Jurkat, Clone E6-1 (cell line): ENCODE data around the gene LAS1L. TPM values are rescaled to one million over a fixed set of nuclear protein-coding genes. Genes with fewer than 3 reads are reported as not detected.
"Not testable (repeated sequence)": the region's sequence is repeated elsewhere in the genome, so short reads cannot be mapped to it uniquely, and the experiment has no call there.

Experiments used
- DNase-seq: peaks from one replicate; pipeline ENCODE4 v3.0.0-alpha.2; 2011; ENCODE audit warnings: low read depth, low spot score
- H3K4me3 ChIP-seq: 2 replicates; pipeline ENCODE4 v1.5.1; 2011; ENCODE audit warnings: mild to moderate bottlenecking, low read length, control low read depth, moderate library complexity
- polyA plus RNA-seq: library from polyadenylated mRNA; unstranded; fragments of >200 nt; gene quantifications from one replicate; pipeline ENCODE4 v1.2.1, GENCODE V29; 2012; ENCODE audit warnings: missing spikeins; ENCODE audit not compliant: insufficient read length, insufficient read depth

LAS1L gene
- polyA plus RNA-seq: 87.2 TPM

DNA sequence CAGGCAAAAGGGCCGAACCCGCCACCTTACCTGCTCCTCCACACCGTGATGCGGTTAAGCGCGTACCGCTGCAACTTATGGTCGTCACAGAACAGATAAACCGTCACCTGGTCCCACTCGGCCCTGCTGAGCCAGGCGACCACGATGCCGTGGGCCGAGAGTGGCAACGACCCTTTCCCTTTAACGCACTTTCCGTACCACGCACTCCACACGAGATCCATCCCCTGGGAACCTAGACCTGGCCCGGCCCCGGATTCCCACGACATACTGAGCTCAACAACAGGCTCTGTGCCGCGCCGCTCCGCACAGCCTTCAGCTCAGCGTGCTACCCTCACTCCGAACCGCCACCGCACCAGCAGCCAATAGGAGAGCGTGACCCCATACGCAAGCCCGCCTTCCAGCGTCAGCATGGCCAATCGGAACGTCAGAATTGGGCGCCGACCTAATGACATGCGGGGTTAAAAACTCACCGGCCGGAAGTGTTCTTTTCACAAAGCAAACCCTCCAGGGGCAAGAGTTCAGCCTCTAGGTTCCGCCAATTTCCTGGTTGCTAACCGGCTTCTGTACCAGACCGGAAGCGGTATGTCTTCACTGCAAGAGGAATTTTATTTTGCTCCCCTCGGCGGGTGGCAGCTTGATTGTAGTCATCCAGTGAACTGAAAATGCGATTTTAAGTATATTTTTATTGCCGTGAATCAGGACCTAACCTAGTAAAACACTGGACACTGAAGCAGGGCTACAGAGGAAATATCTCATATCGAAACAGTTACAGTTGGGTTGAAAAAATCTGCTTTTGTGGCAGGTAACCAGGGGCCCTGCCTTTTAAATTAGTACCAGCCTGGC is at the start of gene LAS1L:
LAS1L (minus strand) TSS at position 338 of the 843 bp plus-strand sequence; CDS start at position 266, 72 bp downstream.
- peak; percentile 97 for DNase-seq
- peak within 1 kb of the TSS; percentile 86 for H3K4me3 ChIP-seq

DNA sequence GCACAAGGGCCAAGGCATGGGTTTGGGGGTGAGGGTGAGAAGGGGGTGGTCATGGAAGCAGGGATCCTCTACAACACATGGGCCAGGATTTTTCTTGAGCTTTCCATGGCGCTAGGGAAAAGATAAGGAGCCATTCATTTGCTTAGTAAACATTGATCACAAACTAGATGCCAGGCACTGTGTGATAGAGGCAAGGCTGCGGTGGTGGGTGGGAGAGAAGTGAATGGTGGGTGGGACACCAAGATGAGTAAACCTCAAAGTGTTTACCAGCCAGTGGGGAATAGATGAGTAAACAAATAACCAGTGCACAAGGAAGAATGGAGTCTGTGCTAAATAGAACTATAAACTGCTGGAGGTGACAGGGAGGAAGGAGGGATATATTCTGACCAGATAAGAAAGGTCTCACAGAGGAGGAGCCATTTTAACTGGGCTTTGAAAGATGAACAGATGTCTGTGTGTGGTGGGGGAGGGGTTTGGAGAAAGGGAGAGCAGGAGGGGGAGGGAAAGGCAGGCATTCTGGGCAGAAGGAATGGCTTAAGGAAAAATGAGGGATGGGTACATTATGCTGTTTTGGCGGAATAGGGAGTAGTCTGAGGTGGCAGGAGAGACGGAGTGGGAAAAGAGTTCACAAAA is 48.0 kb upstream of the LAS1L start:
- DNase-seq: no peak
- no peak overlapping the region for H3K4me3 ChIP-seq

DNA sequence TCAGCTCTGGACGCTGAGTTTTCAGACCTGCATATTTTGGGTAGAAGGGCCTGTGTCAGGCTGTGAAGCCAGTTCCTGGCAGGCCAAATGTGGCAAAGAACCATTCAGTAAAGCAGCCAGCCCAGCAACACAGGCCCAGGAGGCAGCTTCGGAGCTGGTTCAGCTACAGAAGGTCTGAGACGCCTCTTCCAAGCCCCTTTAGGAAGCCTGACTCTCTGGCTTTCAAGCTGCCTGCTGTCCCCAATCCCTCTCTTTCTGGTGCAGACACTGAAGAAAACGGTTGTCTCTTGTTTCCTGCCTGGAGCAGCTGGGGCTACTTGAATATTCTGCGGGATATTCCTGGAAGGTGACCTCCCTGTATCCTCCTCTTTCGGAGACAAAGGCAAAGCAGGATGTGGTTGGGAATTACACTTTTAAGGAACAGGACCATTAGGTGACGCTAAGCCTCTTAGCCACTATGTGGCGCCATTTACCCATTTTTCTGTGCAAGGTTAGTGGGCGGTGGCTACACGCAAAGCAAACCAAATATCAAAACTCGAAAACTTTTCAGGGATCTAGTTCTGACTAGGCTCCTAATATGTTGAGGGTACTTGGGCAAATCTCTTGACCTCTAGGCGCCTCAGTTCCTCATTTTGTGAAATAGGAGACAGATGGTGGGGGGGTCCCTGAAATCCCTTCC is 47.2 kb upstream of the LAS1L start:
- H3K4me3 ChIP-seq: no peak overlapping the region
- DNase-seq: peak; percentile 53

DNA sequence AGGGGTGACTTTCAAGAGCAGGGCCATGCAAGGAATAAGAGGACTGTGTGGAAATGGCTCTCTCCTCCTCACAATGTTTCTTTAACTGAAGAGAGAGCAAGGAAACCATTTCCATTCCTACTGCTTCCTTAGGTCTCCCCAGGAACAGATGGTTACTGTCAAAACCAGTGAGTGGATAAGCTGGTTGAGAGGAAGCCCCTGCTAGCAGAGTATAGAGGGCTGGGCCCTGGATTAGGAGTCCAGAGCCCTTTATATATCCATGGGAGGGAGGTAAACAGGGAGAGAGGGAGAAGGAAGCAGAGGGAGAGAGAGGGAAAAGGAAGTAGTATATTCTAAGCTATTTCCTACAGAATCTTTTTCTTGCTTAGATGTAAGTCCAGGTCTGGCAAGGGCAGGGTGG is 43.8 kb upstream of the LAS1L start:
- no peak for DNase-seq
- H3K4me3 ChIP-seq: no peak overlapping the region

DNA sequence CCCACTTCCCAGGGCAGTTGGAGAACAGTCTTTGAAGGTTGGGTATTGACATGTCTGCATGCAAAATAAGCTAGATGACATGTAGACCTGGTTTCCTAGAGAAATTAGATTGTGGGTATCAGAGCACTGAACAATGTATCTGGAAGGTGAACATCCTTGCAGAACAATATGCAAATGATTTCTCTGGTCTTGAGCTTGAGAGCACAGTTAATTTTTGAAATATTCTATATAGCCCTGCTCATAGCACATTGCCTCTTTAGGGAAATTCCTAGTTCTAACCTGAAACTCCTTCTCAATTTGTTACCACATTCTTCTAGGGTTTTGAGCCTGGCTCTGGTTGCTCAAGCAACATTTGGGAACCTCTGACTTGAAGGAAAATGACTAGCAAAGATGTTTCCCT is 41.6 kb upstream of the LAS1L start:
- no peak for DNase-seq
- no peak overlapping the region for H3K4me3 ChIP-seq

DNA sequence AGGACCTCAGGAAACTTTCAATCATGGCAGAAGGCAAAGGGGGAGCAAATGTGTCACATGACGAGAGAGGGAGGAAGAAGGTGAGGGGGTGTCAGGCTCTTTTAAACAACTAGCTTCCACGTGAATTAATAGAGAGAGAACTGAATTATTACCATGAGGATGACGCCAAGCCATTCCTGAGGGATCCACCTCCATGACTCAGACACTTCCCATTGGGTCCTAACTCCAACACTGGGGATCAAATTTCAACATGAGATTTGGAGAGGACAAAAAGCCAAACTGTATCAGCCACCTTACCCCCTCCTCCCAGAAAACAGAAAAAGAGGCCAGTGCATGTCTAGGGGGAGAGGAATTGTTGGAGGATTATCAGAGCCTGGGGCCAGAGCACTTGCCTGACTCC is 40.4 kb upstream of the LAS1L start:
- H3K4me3 ChIP-seq: no peak overlapping the region
- DNase-seq: no peak

DNA sequence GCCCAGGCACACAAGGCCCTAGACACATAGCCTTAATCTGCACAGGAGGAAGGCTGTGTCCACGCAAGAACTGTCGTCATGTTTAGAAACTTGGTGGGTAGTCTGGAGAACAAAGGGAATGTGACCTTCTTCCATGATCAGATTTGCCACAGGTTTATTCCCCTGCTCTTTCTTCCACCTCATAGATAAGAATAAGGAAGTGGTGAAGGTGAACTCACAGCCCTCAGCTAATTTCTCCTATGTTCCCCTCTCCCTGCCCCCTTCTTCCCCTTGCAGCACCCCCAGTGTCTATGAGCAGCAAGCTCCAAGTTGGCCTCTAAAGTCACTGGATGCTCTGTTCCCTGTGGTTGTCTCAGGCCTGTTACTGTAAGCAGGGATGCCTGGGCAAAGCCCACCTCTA is 39.8 kb upstream of the LAS1L start:
- H3K4me3 ChIP-seq: no peak overlapping the region
- no peak for DNase-seq

DNA sequence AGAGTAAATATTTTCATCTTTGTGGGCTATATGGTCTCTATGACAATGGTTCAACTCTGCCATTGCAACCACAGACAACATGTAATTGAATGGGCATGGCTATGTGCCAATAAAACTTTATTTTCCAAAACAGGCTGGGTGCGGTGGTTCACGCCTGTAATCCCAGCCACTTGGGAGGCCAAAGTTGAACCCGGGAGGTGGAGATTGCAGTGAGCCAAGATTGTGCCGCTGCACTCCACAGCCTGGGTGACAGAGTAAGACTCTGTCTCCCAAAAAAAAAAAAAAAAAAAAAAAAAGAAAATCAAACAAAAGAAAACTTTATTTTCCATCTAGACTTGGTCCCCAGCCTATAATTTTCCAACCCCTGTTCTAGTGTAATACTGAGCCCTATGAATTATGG is 38.4 kb upstream of the LAS1L start:
- no peak overlapping the region for H3K4me3 ChIP-seq
- no peak for DNase-seq

DNA sequence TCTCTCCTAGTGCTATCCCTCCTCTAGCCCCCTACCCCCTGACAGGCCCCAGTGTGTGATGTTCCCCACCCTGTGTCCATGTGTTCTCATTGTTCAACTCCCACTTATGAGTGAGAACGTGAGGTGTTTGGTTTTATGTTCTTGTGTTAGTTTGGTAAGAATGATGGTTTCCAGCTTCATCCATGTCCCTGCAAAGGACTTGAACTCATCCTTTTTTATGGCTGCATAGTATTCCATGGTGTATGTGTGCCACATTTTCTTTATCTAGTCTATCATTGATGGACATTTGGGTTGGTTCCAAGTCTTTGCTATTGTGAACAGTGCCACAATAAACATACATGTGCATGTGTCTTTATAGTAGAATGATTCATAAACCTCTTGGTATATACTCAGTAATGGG is 28.3 kb upstream of the LAS1L start:
- H3K4me3 ChIP-seq, DNase-seq: not testable (repeated sequence)

DNA sequence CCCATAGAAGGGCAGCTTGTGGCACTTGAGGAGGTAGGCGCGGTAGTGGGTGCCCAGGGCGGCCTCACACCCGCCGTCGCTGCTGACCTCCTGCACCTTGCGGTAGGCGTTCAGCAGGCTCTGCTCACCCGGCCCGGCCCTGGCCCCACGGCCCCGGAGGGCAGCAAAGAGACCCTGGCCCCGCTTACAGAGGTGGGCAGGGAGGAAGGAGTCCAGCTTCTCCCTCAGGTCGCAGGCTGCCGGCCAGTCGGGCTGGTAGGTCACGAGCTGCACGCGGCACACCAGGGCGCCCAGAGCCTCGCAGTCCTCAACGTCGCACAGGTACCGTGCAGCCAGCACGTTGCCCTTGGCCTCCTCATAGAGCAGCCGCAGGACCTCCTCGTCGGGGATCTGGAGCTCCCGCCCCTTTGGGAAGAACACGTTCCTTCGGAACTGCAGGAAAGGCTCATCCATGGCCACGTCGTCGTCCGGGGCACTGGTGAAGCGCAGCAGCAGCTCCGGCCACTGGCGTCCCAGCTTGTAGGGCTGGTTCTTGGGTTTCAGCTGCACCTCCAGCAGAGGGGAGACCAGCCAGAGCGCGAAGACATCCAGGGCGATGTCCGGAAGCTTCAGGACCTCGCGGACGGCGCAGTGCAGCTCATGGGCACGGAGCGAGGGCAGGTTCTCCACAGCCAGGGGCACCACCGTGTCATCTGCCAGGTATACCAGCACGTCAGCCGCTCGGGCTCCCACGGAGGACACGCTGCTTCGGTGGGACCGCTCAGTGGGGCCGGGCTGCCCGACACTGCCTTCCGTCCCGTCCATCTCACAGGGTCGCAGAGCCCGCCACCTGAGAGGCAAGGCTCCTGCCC is 17.1 kb upstream of the LAS1L start:
- no peak for DNase-seq

DNA sequence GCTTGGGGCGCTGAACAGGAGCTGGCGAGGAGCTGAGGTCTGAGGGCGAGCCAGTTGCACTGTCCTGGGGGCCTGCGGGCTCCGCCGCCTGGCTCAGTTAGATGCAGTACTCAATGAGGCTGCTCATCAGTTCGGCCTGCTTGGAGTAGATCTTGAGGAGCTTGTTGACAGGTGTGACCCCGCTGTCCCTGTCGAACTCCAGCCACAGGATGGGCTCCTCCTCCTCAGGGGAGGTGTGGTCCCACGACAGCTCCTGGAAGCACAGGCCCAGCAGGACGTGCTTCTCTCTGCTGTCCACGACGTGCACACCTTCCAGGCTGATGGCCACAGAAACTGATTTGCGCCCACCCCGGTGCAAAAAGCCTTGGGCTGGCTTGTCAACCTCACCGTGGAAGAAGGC is 16.5 kb upstream of the LAS1L start:
- no peak overlapping the region for H3K4me3 ChIP-seq
- no peak for DNase-seq

More for the DNA sequence above, 17.1 kb upstream of the LAS1L start:
- H3K4me3 ChIP-seq: no peak overlapping the region

DNA sequence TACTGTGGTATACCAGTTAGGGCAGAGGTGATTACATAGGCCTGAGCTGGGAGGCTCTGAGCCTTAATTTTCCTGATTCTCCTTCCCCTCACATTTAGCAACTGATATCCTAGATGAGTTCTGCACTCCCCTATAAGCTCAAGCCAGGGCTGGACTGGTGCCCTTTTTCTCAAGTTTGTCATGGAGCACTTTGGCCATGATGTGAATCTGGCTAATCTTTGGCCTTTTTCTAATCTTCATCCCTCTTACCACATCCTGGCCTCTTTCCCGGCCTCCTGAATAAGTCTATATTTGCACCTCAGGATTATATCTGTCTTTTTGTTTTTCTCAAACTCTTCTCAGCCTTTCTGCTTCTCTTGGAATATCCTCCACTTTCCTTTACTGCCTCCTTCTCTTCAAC is 10.9 kb upstream of the LAS1L start:
- H3K4me3 ChIP-seq: no peak overlapping the region
- DNase-seq: no peak

DNA sequence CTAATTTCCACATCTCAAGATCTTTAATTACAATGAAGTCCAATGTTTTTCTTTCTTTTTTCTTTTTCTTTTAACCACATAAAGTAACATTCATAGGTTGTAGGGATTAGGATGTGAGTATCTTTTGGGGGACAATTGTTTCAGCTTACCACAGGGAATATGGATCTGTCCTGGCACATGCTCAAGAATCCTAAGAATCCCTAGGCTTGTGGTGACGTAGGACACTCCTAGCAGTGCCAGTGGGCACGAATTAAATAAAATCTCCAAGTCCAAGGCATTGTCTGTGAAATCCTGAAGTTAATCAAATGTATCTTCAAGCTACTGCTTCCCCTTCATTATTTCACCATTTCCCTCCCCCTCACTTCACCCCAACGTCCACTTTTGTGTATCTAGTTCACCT is 2.6 kb upstream of the LAS1L start:
- DNase-seq: no peak
- H3K4me3 ChIP-seq: no peak overlapping the region

DNA sequence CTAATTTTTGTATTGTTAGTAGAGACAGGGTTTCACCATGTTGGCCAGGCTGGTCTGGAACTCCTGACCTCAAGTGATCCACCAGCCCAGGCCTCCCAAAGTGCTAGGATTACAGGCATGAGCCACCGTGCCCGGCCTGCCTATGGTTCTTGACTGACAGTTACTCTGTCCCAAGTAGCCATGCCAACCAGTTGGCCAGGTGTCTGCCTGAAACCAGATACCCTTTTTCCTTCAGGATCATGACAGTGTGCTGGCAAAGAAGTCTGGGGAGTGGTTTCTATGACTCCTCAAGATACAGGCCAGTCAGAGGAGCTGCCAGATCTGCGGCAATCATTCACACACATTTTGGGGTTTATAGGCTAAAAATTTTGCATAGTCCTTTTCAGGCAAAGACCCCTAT is 1.7 kb upstream of the LAS1L start:
- no peak overlapping the region for H3K4me3 ChIP-seq
- DNase-seq: no peak

DNA sequence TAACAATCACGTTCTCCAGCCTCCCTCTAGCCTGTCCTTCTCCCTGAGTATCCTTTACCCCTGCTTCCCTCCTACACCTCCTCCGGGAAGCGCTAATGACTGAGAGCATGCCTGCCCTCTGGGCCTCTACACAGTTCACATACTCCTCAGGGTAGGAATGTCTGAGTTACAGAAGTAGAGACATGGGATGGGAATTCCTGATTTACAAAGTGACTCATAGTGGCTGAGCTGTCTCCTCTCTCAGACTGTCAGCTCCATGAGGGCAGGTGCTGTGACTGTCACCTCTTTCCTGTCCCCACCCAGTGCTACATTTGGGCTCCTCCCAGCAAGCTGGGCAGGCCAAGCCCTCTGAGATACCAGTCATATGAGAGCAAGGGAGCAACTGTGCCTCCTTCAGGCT is 2.6 kb downstream of the LAS1L start:
- DNase-seq: no peak
- no peak overlapping the region for H3K4me3 ChIP-seq

DNA sequence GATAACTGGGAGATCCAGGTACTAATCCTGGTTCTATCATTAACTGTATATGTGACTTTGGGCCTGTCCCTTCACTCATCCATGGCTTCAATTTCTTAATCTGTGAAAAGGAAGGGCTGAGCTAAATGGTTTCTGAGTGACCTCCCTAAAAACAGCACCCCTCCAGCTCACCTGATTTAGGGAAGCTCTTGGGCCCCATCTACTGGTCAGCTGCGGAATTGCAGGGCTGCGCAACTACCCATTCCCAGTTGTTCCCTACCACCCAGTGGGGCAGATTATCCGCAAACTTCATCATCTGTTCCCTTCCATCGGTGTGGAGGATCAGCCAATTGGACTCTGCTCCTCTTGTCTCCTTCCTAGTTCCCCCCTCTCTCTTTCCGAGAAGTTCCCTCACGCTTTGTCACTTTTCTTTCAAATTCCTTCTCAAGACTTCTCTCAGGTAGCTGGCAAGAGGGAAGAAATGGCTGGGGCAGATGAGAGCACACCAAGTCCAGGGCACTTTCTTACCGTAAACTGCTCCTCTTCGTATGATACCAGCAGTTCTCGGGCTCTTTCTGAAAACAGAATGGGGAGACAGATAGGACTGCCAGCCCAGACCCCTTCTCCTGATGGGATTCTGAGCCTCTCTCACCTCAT is 5.8 kb downstream of the LAS1L start:
- H3K4me3 ChIP-seq: no peak overlapping the region
- DNase-seq: peak; percentile 14

DNA sequence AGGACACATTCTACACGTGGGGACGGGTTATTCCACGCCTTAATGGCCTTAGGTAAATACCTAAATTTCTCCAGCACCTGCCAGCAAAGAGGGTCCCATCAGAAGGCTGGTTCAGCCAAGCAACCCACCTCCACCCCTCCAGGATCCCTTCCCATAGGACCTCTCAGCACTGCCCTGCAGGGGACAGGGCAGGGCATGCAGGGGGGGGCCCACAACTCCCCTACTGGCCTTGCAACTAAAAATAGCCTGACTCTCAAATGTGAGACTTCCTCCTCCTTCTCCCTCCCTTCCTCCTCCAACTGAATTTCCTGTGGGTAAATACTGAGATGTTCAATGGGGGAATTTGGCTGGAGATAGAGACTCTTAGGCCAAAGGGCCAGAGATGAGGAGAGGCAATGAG is 6.3 kb downstream of the LAS1L start:
- no peak for DNase-seq
- H3K4me3 ChIP-seq: no peak overlapping the region

DNA sequence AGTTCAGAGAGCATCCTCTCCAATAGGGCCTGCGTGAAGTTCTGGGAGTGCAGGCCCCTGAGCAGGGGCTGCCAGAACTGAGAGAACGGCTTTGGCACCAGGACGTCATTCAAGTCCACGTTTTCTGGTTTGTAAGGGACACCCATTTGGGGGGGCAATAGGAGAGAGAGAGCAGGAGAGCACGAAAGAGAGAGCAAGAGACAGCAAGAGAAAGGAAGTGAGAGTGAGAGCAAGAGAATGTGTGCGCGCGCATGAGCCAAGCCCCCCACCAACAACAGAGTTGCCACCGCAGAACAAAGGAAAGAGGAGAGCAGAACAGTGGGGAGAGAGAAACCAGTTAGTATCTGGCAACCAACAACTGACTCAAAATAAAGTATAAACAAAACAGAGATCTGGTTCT is 10.4 kb downstream of the LAS1L start:
- no peak for DNase-seq
- H3K4me3 ChIP-seq: no peak overlapping the region
